Smooth muscle cell (in vitro differentiated cells): Measurements from ENCODE around the gene ADGRE1. TPM values are rescaled to one million over a fixed set of nuclear protein-coding genes. Genes with fewer than 3 reads are reported as not detected.

Experiments used
- DNase-seq: peaks from one replicate; lab custom pipeline; 2025; ENCODE audit not compliant: unreplicated experiment; lab: John Stamatoyannopoulos, UW
- H2AFZ ChIP-seq: fragments of 200-600 bp; sonication (generic); 2 replicates; pipeline ENCODE4 v1.6.0; 2016; ENCODE audit warnings: antibody characterized with exemption, low read depth, mild to moderate bottlenecking
- H3F3A ChIP-seq: fragments of 200-600 bp; sonication (generic); 2 replicates; pipeline ENCODE4 v1.6.0; 2017; ENCODE audit warnings: antibody characterized with exemption, low read depth
- H3K27ac ChIP-seq: fragments of 200-600 bp; sonication (generic); 2 replicates; pipeline ENCODE4 v1.5.1; 2016; ENCODE audit warnings: low read depth, mild to moderate bottlenecking
- H3K27me3 ChIP-seq: fragments of 200-600 bp; sonication (generic); 2 replicates; pipeline ENCODE4 v1.6.1; 2016; ENCODE audit warnings: low read depth, mild to moderate bottlenecking
- H3K36me3 ChIP-seq: fragments of 200-600 bp; sonication (generic); 2 replicates; pipeline ENCODE4 v1.5.1; 2016; ENCODE audit warnings: low read depth
- H3K4me1 ChIP-seq: fragments of 200-600 bp; sonication (generic); 2 replicates; pipeline ENCODE4 v1.5.1; 2016; ENCODE audit warnings: low read depth
- H3K4me2 ChIP-seq: fragments of 200-600 bp; sonication (generic); 2 replicates; pipeline ENCODE4 v1.6.0; 2016; ENCODE audit warnings: mild to moderate bottlenecking
- H3K4me3 ChIP-seq: fragments of 200-600 bp; sonication (generic); 2 replicates; pipeline ENCODE4 v1.5.1; 2016; ENCODE audit warnings: mild to moderate bottlenecking
- H3K79me2 ChIP-seq: fragments of 200-600 bp; sonication (generic); 2 replicates; pipeline ENCODE4 v1.6.0; 2016; ENCODE audit warnings: low read depth, mild to moderate bottlenecking
- H3K9ac ChIP-seq: fragments of 200-600 bp; sonication (generic); 2 replicates; pipeline ENCODE4 v1.6.0; 2016; ENCODE audit warnings: low read depth
- H3K9me3 ChIP-seq: fragments of 200-600 bp; sonication (generic); replicated peaks from 2 replicates; pipeline ENCODE4 v1.5.1; 2016; ENCODE audit warnings: low read depth
- H4K20me1 ChIP-seq: fragments of 200-600 bp; sonication (generic); 2 replicates; pipeline ENCODE4 v1.6.0; 2016; ENCODE audit warnings: low read depth
- CTCF ChIP-seq: fragments of 200-600 bp; sonication (generic); IDR thresholded peaks from 2 replicates; pipeline ENCODE4 v1.5.1; 2017; ENCODE audit warnings: borderline replicate concordance, mild to moderate bottlenecking, antibody characterized with exemption; ENCODE audit not compliant: insufficient read depth, poor library complexity, severe bottlenecking
- WGBS: methylation state at CpG from one replicate; pipeline ENCODE4 v1.1.7; 2016; ENCODE audit warnings: low lambda C conversion rate; 5-methylcytosine and 5-hydroxymethylcytosine counted together
- polyA plus RNA-seq: library from polyadenylated mRNA; unstranded; fragments of >200 nt; fragmentation: Nextera tagmentation; extraction: Ambion mirVana; gene quantifications from 2 replicates; pipeline ENCODE4 v1.2.1, GENCODE V29; 2016
- total RNA-seq: library from RNA; depleted of rRNA; stranded (reverse); fragments of >200 nt; gene quantifications from 2 replicates; pipeline ENCODE4 v1.2.3, GENCODE V29; 2014

The ADGRE1 gene
- total and polyA plus RNA-seq, 2 experiments from 2014 or later = not detected

- no peak for TF ChIP-seq CTCF
- Histone ChIP-seq H3K4me2 (no peak overlapping the region), H3K4me1 (no peaks in the 10 kb centered on the region), H3K9me3 (peaks cover 6% of the 10 kb centered on the region), H4K20me1 (no peaks in the 10 kb centered on the region), H3K79me2 (no peaks in the 10 kb centered on the region), H3K9ac (no peak overlapping the region), H2AFZ (no peak overlapping the region), H3K27ac (no peak overlapping the region), H3F3A (no peaks in the 10 kb centered on the region), H3K27me3 (no peaks in the 10 kb centered on the region), H3K4me3 (no peak overlapping the region), H3K36me3 (no peaks in the 10 kb centered on the region)
- WGBS = 55% methylated on average over 2 of the region's 2 CpGs
- DNase-seq = no peak
Observed at GRCh38 chr19:6914321-6914720, 26.9 kb downstream of the ADGRE1 start.

- no peak overlapping the region for H3K4me3 ChIP-seq
- WGBS = 74% methylated on average over 3 of the region's 3 CpGs
- H2AFZ ChIP-seq = no peak overlapping the region
- no peaks in the 10 kb centered on the region for H3K4me1 ChIP-seq
- peaks cover 6% of the 10 kb centered on the region for H3K9me3 ChIP-seq
- H4K20me1 ChIP-seq = no peaks in the 10 kb centered on the region
- H3K9ac ChIP-seq = no peak overlapping the region
- H3K27me3 ChIP-seq = no peaks in the 10 kb centered on the region
- DNase-seq = no peak
- H3K79me2 ChIP-seq = no peaks in the 10 kb centered on the region
- H3K27ac ChIP-seq = no peak overlapping the region
- TF ChIP-seq CTCF = no peak
- H3K4me2 ChIP-seq = no peak overlapping the region
- no peaks in the 10 kb centered on the region for H3F3A ChIP-seq
- no peaks in the 10 kb centered on the region for H3K36me3 ChIP-seq
Observed at GRCh38 chr19:6916952-6917351, 29.6 kb downstream of the ADGRE1 start.

- Histone ChIP-seq H3K36me3 (no peaks in the 10 kb centered on the region), H3K27ac (no peak overlapping the region), H3K79me2 (no peaks in the 10 kb centered on the region), H3K4me3 (no peak overlapping the region), H3K27me3 (no peaks in the 10 kb centered on the region), H3K9me3 (peaks cover 4% of the 10 kb centered on the region), H2AFZ (no peak overlapping the region), H3F3A (no peaks in the 10 kb centered on the region), H4K20me1 (no peaks in the 10 kb centered on the region), H3K9ac (no peak overlapping the region), H3K4me1 (no peaks in the 10 kb centered on the region), H3K4me2 (no peak overlapping the region)
- TF ChIP-seq CTCF = no peak
- WGBS = 82% methylated on average over 7 of the region's 7 CpGs
- DNase-seq = no peak
Observed at GRCh38 chr19:6925386-6925785, 38.0 kb downstream of the ADGRE1 start.
